Measurements from ENCODE around the gene POC1A. TPM values are rescaled to one million over a fixed set of nuclear protein-coding genes. Genes with fewer than 3 reads are reported as not detected.

The POC1A gene
- total and polyA plus RNA-seq, 2 experiments from 2014 or later: 19.1 to 26.7 TPM

DNA sequence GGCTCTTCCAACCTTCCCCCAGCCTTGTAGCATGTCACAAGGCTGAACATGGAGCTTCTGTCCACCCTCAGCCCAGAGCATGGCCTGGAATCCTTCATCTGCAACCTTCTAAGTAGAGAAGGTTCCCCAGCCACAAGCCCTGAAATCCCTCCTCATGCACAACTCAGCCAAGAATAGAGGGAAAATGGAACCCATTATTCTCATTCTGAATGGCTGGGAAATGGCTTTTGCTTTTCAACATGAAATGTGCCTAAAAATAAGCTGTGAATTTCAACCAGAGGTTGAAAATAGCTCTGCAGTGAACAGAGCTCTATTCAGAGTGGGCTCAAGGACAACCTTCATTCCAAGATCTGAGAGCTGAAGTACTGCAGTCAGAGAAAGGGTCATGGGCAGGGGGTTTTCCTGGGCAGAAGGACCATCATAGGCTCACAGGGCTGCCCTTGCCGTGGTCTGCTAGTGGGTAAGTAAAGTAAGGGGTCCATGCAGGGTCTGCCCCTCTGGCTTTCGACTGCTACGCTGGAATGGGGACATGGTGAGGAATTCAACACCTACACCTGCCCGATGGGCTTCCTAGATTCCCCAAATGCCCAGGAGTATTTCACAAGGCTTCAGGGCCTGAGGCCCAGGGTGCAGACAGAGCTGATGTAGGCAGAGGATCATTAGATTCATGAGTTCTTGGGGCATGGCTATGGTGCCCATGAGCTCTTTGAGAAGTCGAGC, 35.9 kb downstream of the POC1A start:
- no peak overlapping the region for H2AFZ ChIP-seq
- no peaks in the 10 kb centered on the region for H4K20me1 ChIP-seq (replicated peaks; ENCODE audit: insufficient read depth)
- H3K27me3 Mint-ChIP-seq (ENCODE audit: insufficient read depth, low read depth, poor library complexity): peaks cover 5% of the 10 kb centered on the region
- DNase-seq (ENCODE audit: low spot score) (no peak), ATAC-seq (no peak)
- no peaks in the 10 kb centered on the region for H3K27me3 ChIP-seq (ENCODE audit: insufficient read depth)
- no peak overlapping the region for H3K27ac ChIP-seq (ENCODE audit: low read depth)
- no peaks in the 10 kb centered on the region for H3K4me1 ChIP-seq (ENCODE audit: insufficient read depth)
- H3K36me3 ChIP-seq (ENCODE audit: insufficient read depth): peaks cover 14% of the 10 kb centered on the region
- H3K36me3 Mint-ChIP-seq (ENCODE audit: low read depth): peaks cover 39% of the 10 kb centered on the region
- H3K9me2 ChIP-seq (ENCODE audit: insufficient read depth): no peaks in the 10 kb centered on the region
- H3K9me3 Mint-ChIP-seq: no peaks in the 10 kb centered on the region
- no peak overlapping the region for H3K4me3 Mint-ChIP-seq
- no peak overlapping the region for H3K4me3 ChIP-seq
- H3K4me2 ChIP-seq: no peak overlapping the region
- no peaks in the 10 kb centered on the region for H3K79me2 ChIP-seq (replicated peaks; ENCODE audit: insufficient read depth)
- TF ChIP-seq, protein P1, sequence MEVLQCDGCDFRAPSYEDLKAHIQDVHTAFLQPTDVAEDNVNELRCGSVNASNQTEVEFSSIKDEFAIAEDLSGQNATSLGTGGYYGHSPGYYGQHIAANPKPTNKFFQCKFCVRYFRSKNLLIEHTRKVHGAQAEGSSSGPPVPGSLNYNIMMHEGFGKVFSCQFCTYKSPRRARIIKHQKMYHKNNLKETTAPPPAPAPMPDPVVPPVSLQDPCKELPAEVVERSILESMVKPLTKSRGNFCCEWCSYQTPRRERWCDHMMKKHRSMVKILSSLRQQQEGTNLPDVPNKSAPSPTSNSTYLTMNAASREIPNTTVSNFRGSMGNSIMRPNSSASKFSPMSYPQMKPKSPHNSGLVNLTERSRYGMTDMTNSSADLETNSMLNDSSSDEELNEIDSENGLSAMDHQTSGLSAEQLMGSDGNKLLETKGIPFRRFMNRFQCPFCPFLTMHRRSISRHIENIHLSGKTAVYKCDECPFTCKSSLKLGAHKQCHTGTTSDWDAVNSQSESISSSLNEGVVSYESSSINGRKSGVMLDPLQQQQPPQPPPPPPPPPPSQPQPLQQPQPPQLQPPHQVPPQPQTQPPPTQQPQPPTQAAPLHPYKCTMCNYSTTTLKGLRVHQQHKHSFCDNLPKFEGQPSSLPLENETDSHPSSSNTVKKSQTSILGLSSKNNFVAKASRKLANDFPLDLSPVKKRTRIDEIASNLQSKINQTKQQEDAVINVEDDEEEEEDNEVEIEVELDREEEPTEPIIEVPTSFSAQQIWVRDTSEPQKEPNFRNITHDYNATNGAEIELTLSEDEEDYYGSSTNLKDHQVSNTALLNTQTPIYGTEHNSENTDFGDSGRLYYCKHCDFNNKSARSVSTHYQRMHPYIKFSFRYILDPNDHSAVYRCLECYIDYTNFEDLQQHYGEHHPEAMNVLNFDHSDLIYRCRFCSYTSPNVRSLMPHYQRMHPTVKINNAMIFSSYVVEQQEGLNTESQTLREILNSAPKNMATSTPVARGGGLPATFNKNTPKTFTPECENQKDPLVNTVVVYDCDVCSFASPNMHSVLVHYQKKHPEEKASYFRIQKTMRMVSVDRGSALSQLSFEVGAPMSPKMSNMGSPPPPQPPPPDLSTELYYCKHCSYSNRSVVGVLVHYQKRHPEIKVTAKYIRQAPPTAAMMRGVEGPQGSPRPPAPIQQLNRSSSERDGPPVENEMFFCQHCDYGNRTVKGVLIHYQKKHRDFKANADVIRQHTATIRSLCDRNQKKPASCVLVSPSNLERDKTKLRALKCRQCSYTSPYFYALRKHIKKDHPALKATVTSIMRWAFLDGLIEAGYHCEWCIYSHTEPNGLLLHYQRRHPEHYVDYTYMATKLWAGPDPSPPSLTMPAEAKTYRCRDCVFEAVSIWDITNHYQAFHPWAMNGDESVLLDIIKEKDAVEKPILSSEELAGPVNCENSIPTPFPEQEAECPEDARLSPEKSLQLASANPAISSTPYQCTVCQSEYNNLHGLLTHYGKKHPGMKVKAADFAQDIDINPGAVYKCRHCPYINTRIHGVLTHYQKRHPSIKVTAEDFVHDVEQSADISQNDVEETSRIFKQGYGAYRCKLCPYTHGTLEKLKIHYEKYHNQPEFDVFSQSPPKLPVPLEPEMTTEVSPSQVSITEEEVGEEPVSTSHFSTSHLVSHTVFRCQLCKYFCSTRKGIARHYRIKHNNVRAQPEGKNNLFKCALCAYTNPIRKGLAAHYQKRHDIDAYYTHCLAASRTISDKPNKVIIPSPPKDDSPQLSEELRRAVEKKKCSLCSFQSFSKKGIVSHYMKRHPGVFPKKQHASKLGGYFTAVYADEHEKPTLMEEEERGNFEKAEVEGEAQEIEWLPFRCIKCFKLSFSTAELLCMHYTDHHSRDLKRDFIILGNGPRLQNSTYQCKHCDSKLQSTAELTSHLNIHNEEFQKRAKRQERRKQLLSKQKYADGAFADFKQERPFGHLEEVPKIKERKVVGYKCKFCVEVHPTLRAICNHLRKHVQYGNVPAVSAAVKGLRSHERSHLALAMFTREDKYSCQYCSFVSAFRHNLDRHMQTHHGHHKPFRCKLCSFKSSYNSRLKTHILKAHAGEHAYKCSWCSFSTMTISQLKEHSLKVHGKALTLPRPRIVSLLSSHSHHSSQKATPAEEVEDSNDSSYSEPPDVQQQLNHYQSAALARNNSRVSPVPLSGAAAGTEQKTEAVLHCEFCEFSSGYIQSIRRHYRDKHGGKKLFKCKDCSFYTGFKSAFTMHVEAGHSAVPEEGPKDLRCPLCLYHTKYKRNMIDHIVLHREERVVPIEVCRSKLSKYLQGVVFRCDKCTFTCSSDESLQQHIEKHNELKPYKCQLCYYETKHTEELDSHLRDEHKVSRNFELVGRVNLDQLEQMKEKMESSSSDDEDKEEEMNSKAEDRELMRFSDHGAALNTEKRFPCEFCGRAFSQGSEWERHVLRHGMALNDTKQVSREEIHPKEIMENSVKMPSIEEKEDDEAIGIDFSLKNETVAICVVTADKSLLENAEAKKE (CRISPR knock-in tag; IDR thresholded peaks at IDR 0.05): no peak
- TF ChIP-seq JUNB (IDR thresholded peaks at IDR 0.05; ENCODE audit: unreplicated experiment) (no peak), NANOG (IDR thresholded peaks at IDR 0.05; ENCODE audit: borderline replicate concordance) (no peak), EZH2phosphoT487 (IDR thresholded peaks at IDR 0.05; ENCODE audit: unreplicated experiment) (no peak), ZNF114 (CRISPR knock-in tag; IDR thresholded peaks at IDR 0.05) (no peak), POLR2AphosphoS5 (IDR thresholded peaks at IDR 0.05; ENCODE audit: low read depth) (no peak), STAT1 (IDR thresholded peaks at IDR 0.05; ENCODE audit: unreplicated experiment) (no peak), ZNF331 (CRISPR knock-in tag; IDR thresholded peaks at IDR 0.05; ENCODE audit: low read depth) (no peak), CREB1 (CRISPR knock-in tag; IDR thresholded peaks at IDR 0.05; ENCODE audit: low read depth) (no peak), EZH2 (IDR thresholded peaks at IDR 0.05; ENCODE audit: low read depth, unreplicated experiment) (no peak)
- TF ChIP-seq, protein P2, sequence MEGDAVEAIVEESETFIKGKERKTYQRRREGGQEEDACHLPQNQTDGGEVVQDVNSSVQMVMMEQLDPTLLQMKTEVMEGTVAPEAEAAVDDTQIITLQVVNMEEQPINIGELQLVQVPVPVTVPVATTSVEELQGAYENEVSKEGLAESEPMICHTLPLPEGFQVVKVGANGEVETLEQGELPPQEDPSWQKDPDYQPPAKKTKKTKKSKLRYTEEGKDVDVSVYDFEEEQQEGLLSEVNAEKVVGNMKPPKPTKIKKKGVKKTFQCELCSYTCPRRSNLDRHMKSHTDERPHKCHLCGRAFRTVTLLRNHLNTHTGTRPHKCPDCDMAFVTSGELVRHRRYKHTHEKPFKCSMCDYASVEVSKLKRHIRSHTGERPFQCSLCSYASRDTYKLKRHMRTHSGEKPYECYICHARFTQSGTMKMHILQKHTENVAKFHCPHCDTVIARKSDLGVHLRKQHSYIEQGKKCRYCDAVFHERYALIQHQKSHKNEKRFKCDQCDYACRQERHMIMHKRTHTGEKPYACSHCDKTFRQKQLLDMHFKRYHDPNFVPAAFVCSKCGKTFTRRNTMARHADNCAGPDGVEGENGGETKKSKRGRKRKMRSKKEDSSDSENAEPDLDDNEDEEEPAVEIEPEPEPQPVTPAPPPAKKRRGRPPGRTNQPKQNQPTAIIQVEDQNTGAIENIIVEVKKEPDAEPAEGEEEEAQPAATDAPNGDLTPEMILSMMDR (conservative IDR thresholded peaks at IDR 0.05; ENCODE audit: low read depth in 2 of 2): no peak
- TF ChIP-seq, protein P3, sequence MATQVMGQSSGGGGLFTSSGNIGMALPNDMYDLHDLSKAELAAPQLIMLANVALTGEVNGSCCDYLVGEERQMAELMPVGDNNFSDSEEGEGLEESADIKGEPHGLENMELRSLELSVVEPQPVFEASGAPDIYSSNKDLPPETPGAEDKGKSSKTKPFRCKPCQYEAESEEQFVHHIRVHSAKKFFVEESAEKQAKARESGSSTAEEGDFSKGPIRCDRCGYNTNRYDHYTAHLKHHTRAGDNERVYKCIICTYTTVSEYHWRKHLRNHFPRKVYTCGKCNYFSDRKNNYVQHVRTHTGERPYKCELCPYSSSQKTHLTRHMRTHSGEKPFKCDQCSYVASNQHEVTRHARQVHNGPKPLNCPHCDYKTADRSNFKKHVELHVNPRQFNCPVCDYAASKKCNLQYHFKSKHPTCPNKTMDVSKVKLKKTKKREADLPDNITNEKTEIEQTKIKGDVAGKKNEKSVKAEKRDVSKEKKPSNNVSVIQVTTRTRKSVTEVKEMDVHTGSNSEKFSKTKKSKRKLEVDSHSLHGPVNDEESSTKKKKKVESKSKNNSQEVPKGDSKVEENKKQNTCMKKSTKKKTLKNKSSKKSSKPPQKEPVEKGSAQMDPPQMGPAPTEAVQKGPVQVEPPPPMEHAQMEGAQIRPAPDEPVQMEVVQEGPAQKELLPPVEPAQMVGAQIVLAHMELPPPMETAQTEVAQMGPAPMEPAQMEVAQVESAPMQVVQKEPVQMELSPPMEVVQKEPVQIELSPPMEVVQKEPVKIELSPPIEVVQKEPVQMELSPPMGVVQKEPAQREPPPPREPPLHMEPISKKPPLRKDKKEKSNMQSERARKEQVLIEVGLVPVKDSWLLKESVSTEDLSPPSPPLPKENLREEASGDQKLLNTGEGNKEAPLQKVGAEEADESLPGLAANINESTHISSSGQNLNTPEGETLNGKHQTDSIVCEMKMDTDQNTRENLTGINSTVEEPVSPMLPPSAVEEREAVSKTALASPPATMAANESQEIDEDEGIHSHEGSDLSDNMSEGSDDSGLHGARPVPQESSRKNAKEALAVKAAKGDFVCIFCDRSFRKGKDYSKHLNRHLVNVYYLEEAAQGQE (IDR thresholded peaks at IDR 0.05; ENCODE audit: unreplicated experiment): no peak
- TF ChIP-seq, protein P4, sequence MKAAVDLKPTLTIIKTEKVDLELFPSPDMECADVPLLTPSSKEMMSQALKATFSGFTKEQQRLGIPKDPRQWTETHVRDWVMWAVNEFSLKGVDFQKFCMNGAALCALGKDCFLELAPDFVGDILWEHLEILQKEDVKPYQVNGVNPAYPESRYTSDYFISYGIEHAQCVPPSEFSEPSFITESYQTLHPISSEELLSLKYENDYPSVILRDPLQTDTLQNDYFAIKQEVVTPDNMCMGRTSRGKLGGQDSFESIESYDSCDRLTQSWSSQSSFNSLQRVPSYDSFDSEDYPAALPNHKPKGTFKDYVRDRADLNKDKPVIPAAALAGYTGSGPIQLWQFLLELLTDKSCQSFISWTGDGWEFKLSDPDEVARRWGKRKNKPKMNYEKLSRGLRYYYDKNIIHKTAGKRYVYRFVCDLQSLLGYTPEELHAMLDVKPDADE (IDR thresholded peaks at IDR 0.05): no peak
- H3F3A ChIP-seq (replicated peaks; ENCODE audit: low read depth): no peaks in the 10 kb centered on the region
- no peaks in the 10 kb centered on the region for H3K4me1 Mint-ChIP-seq
- H3K27ac Mint-ChIP-seq: no peak overlapping the region

Data from GM23338 (cell line).